ENCODE data around the gene HMGB1. TPM values are rescaled to one million over a fixed set of nuclear protein-coding genes. Genes with fewer than 3 reads are reported as not detected.

The HMGB1 gene
- total and polyA plus RNA-seq, 2 of the 4 experiments (the other 2 are of a cell fraction): 185 to 276 TPM

GRCh38 chr13:30418075-30418716 is 47.5 kb downstream of the HMGB1 start:
- H2AK9ac ChIP-seq (replicated peaks; ENCODE audit: low read depth, low read length, poor library complexity): no peak overlapping the region
- H3K4me1 ChIP-seq (ENCODE audit: control insufficient read depth, insufficient read depth, low read length): peaks cover 4% of the 10 kb centered on the region; the same call in 1 of the 2 replicates
- H2AK5ac ChIP-seq (ENCODE audit: low read depth, low read length): no peak overlapping the region
- no peak for TF ChIP-seq CEBPB (IDR thresholded peaks at IDR 0.05; ENCODE audit: low read depth, low read length)
- no peak for TF ChIP-seq POLR2A (IDR thresholded peaks at IDR 0.05; ENCODE audit: low read depth, low read length)
- TF ChIP-seq MAFK (IDR thresholded peaks at IDR 0.05; ENCODE audit: low read depth, low read length): no peak
- no peak for TF ChIP-seq RCOR1 (IDR thresholded peaks at IDR 0.05; ENCODE audit: insufficient replicate concordance, low read length)
- TF ChIP-seq SMC3 (IDR thresholded peaks at IDR 0.05; ENCODE audit: low read depth, low read length): no peak
- TF ChIP-seq USF2 (IDR thresholded peaks at IDR 0.05; ENCODE audit: low read depth, low read length): no peak
- no peak for TF ChIP-seq RFX5 (IDR thresholded peaks at IDR 0.05; ENCODE audit: low read depth, low read length)
- no peak for TF ChIP-seq CTCF (conservative IDR thresholded peaks at IDR 0.05; ENCODE audit: low read depth, low read length)
- no peak for TF ChIP-seq CHD1 (IDR thresholded peaks at IDR 0.05; ENCODE audit: low read depth, low read length)
- TF ChIP-seq MAZ (IDR thresholded peaks at IDR 0.05; ENCODE audit: borderline replicate concordance, low read depth, low read length): no peak
- no peak for TF ChIP-seq MXI1 (IDR thresholded peaks at IDR 0.05; ENCODE audit: borderline replicate concordance, low read depth, low read length)
- no peak for TF ChIP-seq BHLHE40 (IDR thresholded peaks at IDR 0.05; ENCODE audit: low read depth, low read length)
- no peak for TF ChIP-seq NFE2L2 (IDR thresholded peaks at IDR 0.05; ENCODE audit: low read depth, low read length)
- TF ChIP-seq FOS (IDR thresholded peaks at IDR 0.05; ENCODE audit: low read depth, low read length): no peak
- no peak for TF ChIP-seq ELK1 (IDR thresholded peaks at IDR 0.05; ENCODE audit: borderline replicate concordance, low read depth, low read length)
- TF ChIP-seq RAD21 (IDR thresholded peaks at IDR 0.05; ENCODE audit: low read length): no peak
- POLR2A ChIA-PET (ENCODE audit: unreplicated experiment): no interaction called here
- H3K79me1 ChIP-seq (ENCODE audit: low read depth in 1 of 2, low read length in 2 of 2): peaks cover 0 to 7% of the 10 kb centered on the region in 2 experiments; a peak in 1 of 4 replicates
- no peak overlapping the region for H2BK20ac ChIP-seq (ENCODE audit: low read depth, low read length)
- CTCF ChIA-PET: no interaction called here
- H4K5ac ChIP-seq (ENCODE audit: low read depth, low read length): no peak overlapping the region
- H2BK120ac ChIP-seq (ENCODE audit: low read depth, low read length): no peak overlapping the region
- no peak overlapping the region for H3K4me3 ChIP-seq (ENCODE audit: insufficient read depth, low read depth, low read length)
- H2AFZ ChIP-seq (replicated peaks; ENCODE audit: low read length, poor library complexity): no peak overlapping the region
- ATAC-seq (ENCODE audit: low read depth) (no peak), DNase-seq (no peak)
- 100% methylated on average over 2 of the region's 6 CpGs; no CpG with 5 or more reads in 1 of the 2 experiments for WGBS, 2 experiments (ENCODE audit: extremely low coverage in 2 of 2, insufficient read length in 1 of 2)
- H4K91ac ChIP-seq (ENCODE audit: insufficient read depth, low read depth, low read length): no peak overlapping the region
- H3K27me3 ChIP-seq (ENCODE audit: control insufficient read depth, insufficient read depth, low read length): no peaks in the 10 kb centered on the region
- H3K4me2 ChIP-seq (ENCODE audit: low read depth, low read length): no peak overlapping the region
- no peak overlapping the region for H3K4ac ChIP-seq (ENCODE audit: low read depth, low read length)
- in situ Hi-C loops (cut with MboI; ENCODE audit: low sequenced_read_pairs) (no loop called here), dilution Hi-C loops (cut with HindIII; ENCODE audit: low sequenced_read_pairs, unreplicated experiment) (no loop called here), intact Hi-C loops (cut with micrococcal nuclease) (no loop called here)
- no peak overlapping the region for H3K56ac ChIP-seq (ENCODE audit: extremely low read depth, insufficient read depth, low read length)
- H3K9me1 ChIP-seq (ENCODE audit: insufficient read depth, low read length): peaks cover 6% of the 10 kb centered on the region
- no peak overlapping the region for H3K14ac ChIP-seq (replicated peaks; ENCODE audit: low read depth, low read length)
- H2BK15ac ChIP-seq (ENCODE audit: low read depth, low read length): no peak overlapping the region
- H3K18ac ChIP-seq (ENCODE audit: low read depth, low read length): no peak overlapping the region
- H2BK5ac ChIP-seq (ENCODE audit: low read depth, low read length, poor library complexity, severe bottlenecking): no peak overlapping the region
- no peaks in the 10 kb centered on the region for H3K9me3 ChIP-seq (ENCODE audit: control insufficient read depth, insufficient read depth, low read length)
- H4K20me1 ChIP-seq (ENCODE audit: insufficient read depth, low read length): no peaks in the 10 kb centered on the region
- H3K36me3 ChIP-seq (ENCODE audit: control insufficient read depth, insufficient read depth, low read length): no peaks in the 10 kb centered on the region
- no peak overlapping the region for H4K8ac ChIP-seq (ENCODE audit: low read depth in 2 of 2, low read length in 2 of 2)
- no peak overlapping the region for H3K23ac ChIP-seq (ENCODE audit: low read depth, low read length)
- BruUV-seq (replicated peaks): no TSS peak
- H3K9ac ChIP-seq (ENCODE audit: low read depth, low read length): no peak overlapping the region
- no peak overlapping the region for H3K27ac ChIP-seq (ENCODE audit: insufficient read depth, low read length)
